GM21619 (cell line): ENCODE measurements around the gene NLRP9.

Experiments
- ATAC-seq: cut with Tn5 transposase; IDR thresholded peaks from one replicate; pipeline ENCODE4 v1.9.1; 2021; ENCODE audit not compliant: unreplicated experiment

Gene NLRP9

DNA sequence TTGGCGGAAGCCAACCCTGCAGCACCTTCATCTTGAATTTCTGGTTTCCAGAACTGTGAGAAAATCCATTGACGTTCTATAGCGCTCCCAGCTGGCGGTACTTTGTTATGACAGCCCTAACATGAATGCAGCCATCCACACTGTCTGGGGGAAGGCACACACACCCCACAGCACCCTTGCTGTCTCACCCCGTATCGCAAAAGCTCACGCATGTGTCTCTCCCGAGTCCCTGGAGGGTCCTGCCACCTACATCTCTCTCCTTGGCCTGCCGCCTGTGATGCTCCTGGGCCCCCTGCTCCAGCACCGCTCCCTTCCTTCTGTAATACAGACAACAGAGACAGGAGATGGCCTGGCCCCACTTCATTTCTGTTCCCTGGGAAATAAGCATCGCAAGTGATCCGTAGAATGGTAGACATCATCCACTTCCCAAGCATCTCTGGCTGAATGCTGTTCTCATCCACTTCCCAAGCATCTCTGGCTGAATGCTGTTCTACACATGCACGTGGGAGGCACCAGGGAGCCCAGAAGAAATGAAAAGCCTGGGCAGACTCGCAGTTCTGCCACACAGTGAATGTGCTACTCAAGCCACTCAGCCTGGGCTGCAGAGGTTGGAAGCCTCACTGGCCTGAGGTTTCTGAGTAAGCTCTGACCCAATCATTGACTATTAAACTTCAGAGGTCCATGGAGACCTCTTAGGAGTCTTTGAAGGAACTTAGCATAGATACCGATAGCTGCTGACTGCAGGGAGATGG, 33.5 kb downstream of the NLRP9 start:
- ATAC-seq: no peak

DNA sequence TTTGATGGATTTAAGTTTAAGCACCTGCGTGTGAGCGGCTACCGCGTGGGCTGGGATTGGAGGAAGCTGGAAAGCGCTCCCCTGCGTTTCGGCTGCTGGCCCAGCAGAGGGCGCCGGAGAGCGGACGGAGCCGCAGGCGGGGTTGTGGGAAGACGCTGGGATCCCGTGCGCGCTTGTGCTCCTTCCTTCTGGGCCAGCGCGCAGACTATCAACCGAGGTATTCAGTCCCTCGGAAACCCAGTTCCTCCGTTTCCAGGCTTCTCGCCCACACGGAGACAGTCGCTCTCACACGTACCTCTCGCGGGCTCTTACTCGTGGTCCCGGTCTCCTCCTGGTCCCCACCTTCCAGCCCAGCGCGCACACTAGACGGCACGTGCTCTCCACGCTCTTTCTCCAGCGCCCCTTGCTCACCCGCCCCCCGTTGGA, 34.4 kb downstream of the NLRP9 start:
- no peak for ATAC-seq

DNA sequence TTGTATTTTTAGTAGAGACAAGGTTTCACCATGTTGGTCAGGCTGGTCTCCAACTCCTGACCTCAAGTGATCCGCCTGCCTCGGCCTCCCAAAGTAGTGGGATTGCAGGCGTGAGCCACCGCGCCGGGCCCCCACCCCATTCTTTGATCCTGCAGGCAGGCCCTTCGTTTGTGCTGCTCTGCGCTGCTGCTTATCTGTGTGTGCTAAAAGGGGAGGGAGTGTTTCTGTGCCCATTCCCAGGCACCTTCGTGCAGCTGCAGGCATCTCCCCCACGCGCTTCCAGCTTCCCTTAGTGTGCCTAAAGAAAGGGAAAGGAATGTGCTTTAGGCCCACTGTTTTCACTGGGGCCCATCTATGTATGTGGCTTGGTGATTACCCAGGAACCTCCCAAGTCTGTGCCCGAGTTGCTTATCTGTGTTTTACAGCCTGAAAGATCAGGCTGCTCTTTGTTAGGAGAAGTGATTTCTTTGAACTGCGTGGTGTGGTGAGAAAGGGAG, 36.0 kb downstream of the NLRP9 start:
- ATAC-seq: no peak

DNA sequence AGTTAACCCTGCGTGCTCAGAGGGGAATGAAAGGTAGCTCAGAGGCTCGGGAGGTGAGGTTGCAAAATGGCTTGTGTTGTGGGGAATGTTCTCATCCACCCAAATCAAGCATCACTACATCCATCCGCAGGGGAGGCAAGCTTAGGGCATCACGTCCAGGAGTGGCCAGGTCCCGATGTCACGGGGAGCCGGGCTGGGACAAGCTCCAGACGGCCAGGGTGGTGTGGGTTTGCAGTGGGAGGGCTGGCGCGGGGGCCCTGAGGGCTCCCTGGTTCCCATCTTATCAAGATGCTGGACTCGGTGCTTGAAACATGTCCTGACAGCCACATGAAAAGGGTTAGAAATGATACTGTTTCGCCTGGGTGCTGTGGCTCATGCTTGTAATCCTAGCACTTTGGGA, 37.4 kb downstream of the NLRP9 start:
- ATAC-seq: no peak

DNA sequence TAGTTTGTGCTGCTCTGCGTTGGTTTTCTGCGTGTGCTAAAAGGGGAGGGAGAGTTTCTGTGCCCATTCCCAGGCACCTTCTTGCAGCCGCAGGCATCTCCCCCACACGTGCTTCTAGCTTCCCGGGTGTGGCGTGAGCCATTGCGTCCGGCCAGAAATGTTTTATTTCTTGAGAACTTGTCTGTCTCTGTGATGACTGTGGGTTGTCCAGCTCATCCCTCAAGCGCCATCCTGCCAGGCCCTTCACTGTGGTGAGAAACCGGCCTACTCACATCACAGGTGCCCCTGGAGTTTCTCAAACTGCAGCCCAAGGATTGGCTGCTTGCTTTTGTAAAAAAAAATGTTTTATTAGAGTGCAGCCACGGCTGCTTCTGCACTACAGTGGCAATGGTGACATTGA, 39.0 kb downstream of the NLRP9 start:
- no peak for ATAC-seq

DNA sequence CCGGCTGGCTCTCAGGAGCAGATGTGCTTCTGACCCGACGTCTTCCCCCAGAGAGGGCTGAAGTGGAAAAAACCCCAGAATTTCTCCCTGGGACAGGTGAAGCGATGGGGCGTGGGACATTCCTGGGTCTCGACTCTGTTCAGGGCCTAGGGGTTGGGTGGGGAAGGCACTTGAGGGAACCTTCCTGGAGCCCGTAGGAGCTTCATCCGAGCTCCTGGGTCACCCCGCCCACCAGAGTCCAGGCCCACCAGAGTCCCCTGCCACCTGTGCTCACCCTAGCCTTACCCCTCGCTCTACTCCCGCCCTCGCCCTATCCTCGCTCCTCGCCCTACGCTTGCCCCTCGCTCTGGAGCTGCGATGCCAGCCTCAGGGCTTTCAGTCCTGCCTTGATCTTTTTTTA, 39.9 kb downstream of the NLRP9 start:
- no peak for ATAC-seq

DNA sequence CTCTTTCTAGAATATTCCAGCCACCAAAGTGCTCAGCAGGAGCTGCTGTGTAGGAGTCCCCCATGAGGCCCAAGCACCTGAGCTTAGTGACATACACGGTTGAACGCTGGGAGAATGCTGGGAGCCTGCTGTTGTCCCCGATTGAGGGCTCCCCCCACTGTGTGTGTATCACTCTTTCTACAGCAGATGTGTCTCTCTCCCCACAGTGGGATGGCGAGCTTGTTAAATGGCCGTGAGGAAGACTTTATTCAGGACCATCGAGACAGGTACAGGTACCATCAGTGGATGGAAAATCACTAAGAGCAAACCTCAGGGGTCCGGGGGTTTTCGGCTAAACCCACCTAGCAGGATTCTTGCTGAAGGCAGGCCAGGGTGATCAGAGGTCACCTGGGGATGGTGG, 40.5 kb downstream of the NLRP9 start:
- ATAC-seq: no peak

DNA sequence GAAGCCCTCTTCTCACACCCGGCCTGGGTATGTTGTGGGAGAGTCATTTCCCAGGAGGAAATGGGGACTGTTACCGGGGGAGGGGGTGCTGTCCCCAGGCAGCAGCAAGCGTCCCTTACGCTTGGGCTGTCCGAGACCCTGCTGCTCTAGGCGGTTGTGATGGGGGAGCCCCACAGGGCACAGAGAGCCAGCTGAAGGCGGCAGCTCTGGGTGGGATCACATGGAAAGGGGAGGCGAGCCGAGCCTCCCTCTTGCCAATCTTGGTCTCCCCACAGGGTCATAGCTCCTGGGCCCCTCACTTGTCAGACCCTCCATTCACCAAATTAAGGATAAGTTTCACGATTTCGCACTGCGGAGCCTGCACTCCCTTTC, 41.1 kb downstream of the NLRP9 start:
- no peak for ATAC-seq

DNA sequence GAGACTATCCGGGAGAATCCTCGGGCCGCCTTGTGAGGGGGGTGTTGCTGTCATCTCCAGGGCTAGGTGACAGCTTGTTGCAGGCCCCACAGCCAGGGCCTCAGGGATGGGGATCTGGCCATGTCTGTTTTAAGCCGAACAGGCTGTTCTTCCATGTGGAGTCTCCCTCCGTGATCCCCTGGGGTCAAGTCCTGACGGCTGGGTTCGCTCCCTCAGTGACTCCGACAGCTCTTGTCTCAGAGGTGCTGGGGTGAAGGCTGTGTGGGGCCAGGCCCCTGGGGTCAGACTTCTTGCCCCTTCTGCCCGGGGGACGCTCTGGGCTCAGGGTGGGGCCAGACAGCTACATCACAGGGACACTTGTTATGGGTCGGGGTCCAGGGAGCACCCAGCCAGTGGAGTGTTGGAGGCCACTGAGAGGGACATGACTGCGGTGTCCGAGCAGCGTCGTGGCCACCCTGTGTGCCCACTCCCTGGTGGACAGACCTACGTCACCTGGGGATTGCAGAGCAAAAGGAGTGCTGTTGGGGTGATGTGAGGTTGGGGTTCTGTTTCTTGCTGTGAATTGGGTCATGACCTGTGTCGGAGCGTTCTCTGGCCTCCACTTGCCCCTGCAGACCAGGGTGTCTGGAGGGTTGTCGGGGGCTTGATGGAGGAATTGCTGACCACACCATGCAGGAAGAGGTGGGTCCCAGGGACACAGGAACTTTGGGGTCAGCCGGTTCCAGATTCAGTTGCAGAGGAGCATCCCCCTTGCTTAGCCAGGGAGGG, 41.7 kb downstream of the NLRP9 start:
- ATAC-seq: no peak

DNA sequence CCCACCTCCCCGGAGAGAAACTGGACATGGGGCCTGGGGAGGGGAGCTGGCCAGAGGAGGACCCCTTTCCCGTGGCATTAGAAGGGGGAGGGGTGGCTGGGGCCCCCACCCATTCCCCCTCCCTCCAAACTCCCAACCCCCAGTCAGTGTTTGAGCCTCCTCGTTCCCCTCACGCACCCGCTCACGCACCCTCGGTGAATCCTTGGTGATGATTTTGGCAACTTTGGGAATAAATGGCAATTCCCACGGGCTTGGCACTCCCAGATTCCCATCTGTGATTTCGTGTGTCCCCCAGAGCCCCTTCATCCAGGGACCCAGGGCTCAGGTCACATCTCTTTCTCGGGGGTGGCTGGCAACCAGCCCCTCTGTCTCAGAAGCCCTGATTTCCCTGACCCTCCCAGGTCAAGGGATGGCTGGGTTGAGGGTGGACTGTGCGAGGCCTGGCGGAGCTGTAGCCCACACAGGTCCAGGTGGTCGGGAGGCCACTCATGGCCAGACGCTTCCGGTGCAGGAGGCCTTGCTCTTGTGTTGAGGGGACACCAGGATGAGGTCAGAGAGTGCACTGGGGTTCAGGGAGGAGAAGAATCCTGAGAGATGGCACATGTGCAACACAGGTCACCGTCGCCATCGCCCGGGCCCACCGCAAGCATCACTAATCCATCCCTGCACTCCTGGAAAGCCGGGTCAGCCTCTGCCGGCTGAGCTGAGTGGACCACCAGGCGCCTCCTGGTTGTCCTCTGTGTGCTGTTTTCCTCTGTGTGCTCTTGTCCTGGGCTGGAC, 42.5 kb downstream of the NLRP9 start:
- ATAC-seq: no peak

DNA sequence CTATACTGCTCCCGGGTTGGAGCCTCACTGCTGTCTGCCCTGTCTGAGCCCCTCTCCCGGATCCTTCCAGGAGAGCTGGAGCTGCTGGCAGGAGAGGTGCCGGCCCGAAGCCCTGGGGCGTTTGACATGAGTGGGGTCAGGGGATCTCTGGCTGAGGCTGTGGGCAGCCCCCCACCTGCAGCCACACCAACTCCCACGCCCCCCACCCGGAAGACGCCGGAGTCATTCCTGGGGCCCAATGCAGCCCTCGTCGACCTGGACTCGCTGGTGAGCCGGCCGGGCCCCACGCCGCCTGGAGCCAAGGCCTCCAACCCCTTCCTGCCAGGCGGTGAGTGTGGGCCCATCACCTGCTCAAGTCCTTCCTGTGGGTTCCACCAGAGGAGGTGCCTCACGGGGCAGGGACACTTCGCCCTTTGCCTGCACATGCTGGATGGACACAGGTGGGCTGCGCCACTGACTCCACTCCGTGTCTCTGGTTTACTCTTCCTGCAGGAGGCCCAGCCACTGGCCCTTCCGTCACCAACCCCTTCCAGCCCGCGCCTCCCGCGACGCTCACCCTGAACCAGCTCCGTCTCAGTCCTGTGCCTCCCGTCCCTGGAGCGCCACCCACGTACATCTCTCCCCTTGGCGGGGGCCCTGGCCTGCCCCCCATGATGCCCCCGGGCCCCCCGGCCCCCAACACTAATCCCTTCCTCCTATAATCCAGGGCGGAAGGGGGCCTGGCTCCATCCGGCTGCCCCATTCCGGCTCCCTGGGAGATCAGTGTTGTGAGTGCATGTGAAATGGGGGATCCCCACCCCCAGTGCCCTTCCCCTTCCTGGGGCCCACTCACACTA, 43.3 kb downstream of the NLRP9 start:
- no peak for ATAC-seq

DNA sequence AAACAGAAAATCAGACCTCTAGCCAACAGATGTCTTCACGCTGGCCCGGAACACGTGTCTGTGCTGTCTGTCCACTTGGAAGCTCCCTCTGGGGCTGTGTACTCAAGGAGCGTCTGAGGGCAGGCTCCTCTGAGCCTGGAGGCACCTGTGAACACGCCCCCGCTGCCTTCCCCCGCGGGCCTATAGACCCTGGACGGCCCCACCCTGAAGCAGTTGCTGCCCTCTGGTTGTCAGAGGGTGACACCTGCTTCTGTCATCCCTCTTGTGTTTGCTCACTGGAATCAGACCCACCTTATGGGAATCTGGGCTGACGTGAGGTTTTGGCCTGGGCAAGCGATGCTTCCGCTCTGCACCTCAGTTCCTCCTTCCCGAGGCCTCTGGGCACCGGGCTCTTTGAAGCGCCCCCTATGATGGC, 44.0 kb downstream of the NLRP9 start:
- no peak for ATAC-seq

DNA sequence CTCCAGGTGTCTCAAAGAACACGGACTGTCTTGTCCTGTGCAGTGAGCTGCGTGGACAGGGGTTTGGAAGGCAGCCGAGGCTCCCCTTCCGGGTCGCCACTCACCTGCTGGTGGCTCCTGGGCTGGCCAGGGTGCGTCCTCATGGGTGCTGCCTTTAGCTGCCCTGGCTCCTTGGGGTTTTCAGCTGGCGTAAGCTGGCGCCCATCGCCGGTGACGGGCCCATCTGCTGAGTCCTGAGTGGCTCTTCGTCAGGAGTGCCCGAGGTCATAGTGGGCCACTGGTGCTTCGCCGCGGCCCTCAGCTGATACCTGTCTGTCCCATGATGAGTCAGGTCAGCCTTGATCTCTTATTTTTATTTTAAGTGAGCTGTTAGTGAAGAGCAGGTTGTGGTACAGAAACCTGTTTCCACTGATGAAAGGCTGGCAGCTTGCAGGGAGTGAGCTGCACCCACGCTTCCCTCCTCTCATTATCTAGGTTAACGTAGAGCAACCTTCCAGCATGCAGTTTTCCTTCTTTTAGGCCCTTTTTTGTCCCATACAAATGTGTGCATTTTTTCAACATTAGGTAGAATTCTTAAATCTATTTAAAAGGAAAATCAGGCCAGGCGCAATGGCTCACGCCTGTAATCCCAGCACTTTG, 44.7 kb downstream of the NLRP9 start:
- ATAC-seq: no peak

DNA sequence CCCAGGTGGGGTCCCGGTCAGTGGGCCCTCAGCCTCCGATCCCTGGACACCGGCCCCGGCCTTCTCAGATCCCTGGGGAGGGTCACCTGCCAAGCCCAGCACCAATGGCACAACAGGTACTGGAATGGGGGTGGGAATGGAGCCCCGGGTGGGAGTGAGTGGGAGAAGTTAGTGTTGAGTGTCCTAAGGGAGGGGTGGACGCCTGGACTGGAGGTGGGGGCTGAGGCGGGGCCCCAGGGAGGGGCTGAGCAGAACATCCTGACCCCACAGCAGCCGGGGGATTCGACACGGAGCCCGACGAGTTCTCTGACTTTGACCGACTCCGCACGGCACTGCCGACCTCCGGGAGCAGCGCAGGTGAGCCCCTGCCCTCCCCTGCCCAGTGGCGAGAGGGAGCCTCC, 45.5 kb downstream of the NLRP9 start:
- ATAC-seq: no peak

DNA sequence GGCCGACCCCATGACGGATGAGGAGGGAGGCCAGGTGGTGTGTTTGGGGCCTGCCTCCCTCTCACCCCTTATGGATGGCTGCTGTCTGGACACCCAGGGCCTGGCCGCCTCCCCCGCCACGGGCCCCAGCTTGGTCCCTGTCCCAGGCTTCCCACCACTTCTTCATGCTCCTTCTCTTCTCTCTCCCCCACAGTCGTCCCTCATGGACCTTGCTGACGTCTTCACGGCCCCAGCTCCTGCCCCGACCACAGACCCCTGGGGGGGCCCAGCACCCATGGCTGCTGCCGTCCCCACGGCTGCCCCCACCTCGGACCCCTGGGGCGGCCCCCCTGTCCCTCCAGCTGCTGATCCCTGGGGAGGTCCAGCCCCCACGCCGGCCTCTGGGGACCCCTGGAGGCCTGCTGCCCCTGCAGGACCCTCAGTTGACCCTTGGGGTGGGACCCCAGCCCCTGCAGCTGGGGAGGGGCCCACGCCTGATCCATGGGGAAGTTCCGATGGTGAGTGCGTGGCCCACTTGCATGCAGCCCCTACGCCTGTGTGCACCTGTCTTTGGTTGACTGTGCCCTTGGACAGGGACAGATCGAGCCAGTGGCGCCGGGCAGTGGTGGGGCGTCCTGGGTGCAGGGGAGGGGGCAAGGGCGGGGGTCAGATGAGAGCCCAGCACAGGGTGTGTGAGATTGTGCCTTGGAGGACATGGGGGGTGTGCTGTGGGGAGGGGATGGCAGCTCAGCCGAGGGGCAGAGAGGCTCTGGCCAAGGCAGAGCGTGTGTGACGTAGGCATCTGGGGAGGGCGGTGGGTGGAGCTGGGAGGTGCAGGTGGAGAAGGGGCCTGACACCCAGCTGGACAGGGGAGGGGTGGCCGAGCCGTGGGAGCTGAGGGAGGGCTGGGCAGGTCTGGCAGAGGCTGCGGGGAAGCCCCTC, 46.4 kb downstream of the NLRP9 start:
- ATAC-seq: no peak

DNA sequence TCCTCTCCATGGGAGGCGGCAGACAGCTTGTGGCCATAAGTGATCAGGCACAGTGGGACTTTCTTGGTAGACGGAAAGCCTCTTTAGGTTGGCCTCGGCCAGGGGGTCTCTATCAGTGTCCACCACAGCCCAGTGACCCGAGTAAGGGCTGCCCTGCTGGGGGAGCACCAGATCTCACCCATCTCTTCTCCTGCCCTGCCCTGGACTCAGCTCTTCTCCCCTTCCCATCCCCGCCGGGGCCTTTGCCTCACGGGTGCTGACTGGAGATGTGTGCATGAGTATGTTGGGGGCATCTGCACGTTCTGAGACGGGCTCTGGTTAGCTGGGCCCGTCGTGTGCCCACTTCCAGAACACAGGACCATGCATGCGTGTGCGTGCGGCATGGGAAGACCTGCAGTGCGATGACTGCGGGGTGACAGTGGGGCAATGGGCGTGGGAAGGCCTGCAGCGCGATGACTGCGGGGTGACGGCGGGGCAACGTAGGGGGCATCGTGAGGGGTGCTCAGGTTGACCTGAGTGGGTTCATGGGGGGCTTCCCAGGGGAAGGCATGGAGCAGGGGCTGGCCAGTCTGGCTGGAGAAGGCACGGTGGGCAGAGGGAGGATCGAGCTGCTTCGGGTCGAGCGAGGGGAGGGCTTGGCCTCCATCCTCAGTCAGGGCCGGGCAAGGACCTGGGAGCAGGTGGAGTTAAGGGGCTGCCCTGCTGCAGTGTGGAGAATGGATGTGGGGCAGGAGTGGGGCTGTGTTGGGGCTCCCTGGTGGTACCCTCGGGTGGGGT, 47.2 kb downstream of the NLRP9 start:
- no peak for ATAC-seq

DNA sequence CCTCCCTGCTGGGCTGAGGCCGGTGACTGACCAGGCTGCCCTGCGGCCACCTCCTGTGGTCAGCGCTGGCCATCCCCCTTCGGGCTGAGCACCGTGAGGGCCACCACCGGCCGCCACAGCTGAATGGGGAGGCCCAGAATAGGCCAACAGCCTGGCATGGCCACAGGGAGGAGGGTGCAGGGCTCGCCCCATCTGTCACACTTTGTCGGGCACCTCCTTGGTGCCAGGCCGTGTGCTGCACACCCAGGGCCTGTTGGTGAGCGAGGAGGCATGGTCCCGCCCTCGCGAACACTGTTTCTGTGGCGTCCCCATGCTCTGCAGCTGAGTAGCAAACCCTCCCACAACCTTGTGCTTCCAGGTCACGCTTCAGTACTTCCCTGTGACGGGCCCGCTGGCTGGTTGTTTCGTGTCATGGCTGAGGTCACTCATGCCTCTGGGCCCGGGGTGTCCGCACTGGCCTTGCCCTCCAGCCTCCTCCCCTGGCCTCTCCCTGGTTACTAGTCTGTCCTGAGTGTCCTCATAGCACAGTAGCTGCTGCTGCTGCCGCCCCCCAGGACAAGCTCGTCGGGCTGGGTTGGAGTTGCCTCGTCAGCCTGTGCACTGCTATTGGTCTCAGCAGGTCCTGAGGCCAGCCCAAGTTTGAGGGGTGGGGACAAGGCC, 48.0 kb downstream of the NLRP9 start:
- ATAC-seq: no peak
